Non-pigmented ciliary epithelial cell (primary cell): Measurements from ENCODE around the gene KIAA0753.
"Not testable (repeated sequence)": the region's sequence is repeated elsewhere in the genome, so short reads cannot be mapped to it uniquely, and the experiment has no call there.

ENCODE experiments used
- DNase-seq: peaks from one replicate; pipeline ENCODE4 v3.0.0-alpha.2; 2010; ENCODE audit warnings: low read depth

Gene KIAA0753

DNA sequence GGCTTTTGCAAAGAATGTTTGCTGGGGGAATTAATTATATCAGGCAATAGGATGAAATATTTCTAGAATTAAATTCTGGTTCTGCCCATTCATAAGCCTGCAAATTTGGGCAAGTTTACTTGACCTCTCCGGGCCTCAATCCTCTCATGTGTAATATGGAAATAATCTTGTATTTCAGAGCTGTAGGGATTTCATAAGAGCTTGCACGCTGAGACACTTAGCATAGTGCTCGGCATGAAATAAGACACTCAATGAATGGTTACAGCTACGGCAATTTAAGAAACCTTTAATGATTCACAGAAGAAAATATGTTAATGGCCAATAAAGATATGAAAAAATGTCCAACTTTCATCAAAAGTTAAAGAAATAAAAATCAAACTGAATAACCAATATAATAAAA is 43.6 kb downstream of the KIAA0753 start:
- no peak for DNase-seq

DNA sequence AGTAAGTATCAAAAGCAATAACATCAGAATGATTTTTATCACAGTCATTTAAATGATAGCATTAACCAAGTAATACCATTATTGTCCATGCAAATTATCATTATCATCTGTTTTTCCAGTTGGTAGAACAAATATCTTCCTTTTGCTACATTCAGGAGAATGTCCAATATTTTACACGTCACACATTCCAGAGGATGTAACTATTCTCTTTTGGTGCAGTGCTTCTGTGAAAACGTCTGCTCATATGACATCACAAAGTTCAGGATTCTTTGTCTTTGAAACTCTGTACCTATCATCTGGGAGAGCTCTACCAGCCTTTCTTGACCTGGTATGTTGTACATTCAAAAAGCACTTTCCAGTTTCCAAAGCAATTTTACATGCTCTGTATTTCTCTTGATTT is 44.0 kb downstream of the KIAA0753 start:
- DNase-seq, result no peak

DNA sequence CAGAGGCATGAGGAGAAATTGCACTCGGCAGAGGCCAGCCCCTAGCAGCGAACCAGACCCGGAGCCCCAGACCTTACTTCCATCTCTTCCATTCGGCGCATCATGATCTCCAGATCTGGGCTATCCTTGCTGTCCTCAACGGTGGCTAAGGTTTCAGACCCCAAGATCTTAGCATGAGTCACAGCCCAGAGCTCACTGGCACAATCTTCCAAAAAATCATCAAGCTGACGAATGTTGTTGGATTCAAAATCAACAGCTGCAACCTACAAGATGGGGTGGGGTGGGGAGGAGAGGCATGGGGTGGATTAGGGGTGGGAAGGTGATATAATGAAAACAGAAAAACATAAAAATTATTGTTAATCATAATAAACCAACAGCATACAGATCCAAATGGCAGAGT is 44.4 kb downstream of the KIAA0753 start:
- no peak for DNase-seq

DNA sequence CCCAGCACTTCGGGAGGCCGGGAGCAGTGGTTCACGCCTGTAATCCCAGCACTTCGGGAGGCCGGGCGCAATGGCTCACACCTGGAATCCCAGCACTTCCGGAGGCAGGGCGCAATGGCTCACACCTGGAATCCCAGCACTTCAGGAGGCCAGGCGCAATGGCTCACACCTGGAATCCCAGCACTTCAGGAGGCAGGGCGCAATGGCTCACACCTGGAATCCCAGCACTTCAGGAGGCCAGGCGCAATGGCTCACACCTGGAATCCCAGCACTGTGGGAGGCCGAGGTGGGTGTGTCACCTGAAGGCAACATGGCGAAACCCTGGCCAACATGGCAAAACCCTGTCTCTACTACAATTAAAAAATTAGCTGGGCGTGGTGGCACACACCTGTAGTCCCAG is 47.1 kb downstream of the KIAA0753 start:
- DNase-seq, result not testable (repeated sequence)

DNA sequence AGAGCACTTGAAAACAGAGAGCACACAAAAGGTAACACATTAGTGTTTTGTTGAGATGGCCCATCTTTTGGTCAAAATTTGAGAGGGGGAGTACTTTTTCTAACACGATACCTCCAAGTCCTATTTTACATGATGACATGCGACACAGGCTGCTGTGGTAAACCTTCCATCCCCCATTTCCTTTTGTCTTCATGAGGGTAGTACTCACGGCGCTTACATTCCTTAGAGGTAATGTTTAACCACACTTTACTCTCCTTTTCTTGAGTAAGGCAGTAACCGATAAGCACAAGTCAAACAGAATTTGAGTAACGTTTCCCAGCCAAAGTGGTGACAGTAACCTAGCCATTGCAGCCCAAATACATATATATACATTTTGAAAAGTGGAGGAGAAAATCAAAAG is 48.3 kb downstream of the KIAA0753 start:
- no peak for DNase-seq

DNA sequence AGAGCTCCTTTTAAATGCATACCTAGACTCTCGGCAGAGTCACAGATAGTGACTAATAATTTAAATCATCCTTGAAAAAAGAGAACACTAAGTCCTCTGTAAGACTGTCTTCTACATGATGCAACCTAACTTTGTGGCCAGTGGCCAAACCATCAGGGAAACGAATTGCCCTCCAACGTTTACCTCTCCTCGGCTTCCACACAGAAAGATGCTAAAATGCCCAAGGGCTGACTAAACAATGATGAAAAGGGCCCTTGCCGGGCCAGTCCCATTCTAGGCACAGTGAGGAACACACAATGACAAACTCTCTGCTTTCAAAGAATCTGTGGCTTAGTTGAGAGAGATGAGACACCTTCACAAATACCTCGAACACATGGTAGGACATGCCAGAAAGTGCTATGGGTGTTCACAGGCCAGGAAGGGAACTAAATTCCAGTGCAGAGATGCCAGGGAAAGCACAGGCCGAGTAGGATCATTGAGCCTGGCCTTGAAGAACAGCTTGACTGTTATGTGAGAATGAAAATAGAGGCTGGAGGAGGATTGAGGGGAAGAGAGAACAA is 48.8 kb downstream of the KIAA0753 start:
- peak; percentile 63 for DNase-seq

DNA sequence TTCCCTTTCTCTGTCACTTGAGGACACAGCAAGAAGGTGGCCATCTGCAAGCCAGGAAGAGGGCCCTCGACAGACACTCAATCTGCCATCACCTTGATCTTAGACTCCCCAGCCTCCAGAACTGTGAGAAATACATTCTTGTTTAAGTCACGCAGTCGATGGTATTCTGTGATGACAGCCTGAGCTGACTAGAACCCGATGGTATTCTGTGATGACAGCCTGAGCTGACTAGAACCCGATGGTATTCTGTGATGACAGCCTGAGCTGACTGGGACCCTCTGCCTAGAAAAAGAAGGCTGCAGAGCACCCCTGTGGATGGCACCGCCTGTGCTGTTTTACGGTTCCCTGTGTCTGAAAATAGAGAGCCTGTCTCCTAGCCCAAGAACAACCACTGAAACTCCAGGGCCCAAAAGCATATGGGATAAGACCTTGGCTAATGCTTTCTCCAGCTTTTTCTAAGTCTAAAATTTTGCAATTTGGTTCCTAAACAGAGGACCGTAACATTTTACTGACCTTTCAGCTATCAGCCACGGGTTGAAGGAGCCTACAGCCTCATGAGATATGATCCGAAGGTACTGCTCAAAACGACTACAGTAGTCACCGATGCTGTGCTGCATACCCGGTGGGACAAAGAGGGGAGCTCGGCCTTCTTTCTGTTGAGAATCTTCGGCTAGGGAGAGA is 51.1 kb downstream of the KIAA0753 start:
- DNase-seq, result no peak

DNA sequence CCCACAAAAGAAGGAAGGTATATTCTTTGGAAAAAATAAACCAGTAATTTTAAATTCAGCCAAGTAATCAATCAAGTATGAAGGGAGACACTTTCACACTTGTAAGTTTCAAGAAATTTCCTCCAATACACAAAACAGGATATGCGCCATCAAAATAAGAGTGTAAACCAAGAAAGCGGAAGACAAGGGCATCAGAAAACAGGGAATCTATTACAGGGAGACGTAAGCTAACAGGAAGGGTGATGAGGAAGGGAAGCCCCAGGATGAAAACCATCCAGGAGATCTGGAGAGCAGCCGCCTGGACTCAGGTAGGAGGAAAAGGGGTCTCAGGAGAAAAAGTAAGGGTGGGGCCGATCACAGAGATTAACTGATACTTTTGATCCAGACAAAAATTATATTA is 52.3 kb downstream of the KIAA0753 start:
- DNase-seq, result no peak

DNA sequence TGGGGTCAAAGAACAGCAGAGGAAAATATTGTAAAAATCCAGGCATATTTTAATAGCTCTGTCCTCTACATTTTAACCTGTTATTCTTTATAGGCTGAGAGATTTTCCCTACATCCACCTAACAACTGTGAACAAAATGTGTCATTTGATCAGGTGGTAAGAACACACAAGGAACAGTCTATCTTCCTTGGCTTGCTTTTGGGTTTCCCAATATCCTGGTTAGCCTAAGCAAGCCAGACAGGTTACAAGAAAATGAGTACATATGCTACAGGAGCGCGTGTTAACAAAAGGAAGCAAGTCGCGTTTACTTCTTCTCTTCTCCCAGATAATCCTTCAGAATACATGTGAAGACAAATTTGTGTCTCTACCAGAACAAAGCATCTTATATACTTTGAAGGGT is 53.2 kb downstream of the KIAA0753 start:
- DNase-seq, result no peak

DNA sequence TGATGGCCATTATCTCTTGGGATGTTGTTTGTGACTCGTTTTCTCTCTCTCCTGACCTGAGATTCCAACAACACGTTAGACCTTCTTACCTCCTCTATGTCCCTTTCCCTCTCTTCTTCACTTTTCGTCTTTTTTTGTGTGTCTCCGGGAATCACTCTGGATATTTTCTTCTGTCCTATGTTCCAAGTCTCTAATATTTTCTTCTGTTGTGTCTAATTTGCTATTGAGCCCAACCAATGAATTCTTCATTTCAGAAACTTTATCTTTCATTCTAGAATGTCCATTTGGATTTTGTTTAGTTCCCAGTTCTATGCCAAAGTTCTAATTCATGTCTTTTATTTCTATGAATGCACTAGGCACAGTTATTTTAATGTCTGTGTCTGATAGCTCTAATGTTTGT is 57.1 kb downstream of the KIAA0753 start:
- no peak for DNase-seq

DNA sequence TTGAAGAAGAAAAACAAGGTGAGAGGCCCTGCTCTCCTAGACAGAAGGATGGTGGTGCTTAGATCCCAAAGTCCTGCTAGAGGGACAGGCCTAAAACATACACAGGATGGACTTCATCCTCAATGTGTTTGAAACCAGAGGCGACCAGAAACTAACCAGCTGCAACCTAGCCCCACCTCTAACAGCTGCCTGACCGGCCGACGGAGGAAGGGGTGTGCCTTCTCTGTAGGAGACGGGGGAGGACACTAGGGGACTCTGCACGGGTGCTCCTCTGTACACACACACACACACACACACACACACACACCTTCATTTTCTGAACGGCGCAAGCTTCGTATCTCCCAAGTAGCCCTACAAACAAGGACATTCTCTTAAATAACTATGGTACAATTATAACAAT is 59.9 kb downstream of the KIAA0753 start:
- no peak for DNase-seq

DNA sequence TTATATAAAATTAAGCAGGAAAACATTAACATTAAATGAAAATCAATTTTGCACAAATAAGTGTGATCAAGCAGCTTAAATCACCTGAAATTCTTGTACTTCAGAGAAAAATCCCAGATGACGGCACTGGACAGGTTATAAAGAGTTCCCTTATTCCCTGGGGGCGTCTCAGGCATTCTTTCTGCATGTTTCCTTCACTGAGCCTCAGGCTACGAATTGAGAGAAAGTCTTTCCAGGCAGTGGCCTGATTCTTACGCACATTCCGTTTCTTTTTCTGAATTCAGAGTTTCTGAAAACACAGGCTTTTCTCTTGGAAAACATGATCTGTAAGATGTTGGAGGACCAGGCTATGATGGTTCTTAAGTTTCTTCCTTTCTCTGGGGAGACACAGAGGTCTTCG is 62.0 kb downstream of the KIAA0753 start:
- no peak for DNase-seq

DNA sequence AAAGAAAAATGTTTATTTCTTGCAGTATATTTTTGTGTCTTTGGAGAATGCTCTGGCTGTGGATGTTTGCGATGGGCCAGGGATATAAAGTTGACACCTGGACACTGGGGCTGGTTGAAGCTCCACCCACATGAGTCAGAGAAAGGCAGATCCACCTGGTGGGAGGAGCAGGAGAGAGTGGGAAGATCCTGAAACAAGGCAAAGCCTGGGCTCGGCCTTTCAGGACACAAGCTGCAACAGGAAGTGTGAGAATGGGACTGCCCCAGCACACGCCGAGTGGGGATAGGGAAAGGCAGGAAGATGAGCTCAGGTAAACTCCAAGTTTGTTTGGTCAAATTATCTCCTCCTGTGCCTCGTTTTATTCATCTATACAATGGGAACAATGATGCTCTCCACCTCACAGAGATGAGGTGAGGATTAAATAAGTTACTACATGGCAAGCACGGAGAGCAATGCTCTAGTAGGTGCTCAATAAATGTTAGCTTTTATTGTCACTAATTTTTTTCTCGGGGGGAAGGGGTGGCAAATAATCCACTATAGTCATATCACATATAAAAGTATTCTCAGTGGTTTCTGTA is 62.7 kb downstream of the KIAA0753 start:
- no peak for DNase-seq

DNA sequence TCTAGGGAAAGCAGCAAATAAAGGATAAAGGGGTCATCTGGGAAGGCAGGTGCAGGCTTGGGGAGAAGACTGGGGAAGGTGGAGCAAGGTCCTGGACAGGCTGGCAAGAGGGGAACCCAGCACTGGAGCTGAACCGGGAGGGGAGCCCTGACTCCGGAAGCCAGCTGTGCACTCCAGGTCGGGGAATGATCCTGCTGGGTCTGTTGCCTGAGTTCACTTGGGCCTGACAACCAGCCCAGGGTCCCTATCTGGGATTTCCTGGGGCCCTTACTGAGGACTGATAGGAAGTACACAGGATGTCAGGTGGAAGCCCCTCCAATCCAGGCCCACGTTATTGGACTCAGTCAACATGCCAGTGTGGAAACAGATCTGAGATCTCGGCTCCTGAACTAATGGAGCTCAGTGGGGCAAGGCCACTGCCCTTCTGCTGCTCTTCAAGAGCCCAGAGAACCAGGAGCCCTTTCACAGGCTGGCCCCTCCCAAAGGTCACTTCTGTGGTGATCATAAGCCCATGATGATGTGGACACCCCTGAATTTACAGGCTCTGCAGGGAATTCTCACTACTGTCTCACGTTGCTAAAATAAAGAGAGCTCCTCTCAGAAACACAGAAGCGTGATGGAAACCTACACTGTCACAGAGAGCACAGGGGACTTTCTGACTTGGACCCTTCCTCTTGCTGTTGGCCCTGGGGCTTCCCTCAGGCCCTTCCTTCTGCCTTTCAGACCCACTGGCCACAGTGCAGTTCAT is 64.3 kb downstream of the KIAA0753 start:
- no peak for DNase-seq

DNA sequence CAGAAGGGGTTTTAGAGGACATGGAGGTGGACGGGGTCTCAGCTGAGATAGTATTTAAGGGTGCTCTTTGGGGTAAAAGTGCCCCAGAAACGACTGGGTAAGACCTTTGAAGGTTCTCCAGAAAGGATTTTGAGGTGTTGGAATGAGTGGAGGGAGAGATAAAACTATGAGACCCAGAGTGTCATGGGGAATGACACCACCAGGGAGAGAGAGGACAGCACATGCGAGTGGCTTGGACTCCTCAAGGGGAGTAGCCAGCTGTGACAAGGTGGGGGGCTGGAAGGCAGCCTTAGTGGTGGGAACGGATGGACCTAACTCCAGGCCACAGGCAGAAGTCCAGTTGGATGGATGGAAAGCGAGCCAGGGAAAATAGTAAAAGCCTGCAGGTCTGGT is 64.9 kb downstream of the KIAA0753 start:
- no peak for DNase-seq

DNA sequence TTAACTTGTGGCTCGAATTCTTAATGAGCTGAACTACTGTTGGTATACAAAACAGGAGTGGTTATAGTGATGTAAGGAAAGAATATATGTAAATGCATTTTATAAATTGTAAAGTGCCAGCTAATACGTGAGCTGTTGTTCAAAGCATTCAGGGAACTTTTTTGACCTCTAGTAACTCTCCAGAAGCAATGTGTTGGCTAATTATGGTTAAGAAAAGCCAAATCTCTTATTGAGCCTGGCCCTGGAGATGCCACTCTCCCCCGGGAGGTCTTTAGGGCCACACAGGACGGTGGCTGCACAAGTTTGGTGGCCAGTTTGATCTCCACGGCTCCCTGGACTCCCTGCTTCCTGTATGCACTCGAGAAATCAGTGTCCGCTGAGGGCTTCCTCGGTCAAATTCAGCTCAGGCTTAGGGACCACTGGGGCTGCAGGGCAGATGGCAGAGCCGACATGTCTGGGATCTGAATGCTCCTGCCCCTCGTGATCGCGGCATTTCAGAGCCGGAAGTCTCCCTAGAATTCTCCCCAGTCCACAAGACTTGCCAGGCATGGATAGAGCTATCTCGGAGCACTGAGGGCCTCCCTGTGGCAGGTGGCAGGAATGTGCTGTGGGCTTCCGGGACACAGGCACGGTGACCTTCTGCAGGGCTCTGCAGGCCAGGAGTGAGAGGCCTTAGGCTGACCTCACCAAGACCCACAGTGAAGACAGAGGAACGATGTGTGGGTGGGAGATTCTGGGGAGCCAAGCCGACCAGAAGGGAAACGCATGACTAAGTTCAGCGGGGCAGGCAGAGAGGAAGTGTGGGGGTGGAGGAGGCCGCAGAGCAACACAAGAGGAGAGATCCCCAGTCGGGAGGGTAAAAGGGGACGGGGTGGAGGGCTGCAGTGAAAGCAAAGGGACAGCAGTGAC is 65.6 kb downstream of the KIAA0753 start:
- DNase-seq, result peak; percentile 63

DNA sequence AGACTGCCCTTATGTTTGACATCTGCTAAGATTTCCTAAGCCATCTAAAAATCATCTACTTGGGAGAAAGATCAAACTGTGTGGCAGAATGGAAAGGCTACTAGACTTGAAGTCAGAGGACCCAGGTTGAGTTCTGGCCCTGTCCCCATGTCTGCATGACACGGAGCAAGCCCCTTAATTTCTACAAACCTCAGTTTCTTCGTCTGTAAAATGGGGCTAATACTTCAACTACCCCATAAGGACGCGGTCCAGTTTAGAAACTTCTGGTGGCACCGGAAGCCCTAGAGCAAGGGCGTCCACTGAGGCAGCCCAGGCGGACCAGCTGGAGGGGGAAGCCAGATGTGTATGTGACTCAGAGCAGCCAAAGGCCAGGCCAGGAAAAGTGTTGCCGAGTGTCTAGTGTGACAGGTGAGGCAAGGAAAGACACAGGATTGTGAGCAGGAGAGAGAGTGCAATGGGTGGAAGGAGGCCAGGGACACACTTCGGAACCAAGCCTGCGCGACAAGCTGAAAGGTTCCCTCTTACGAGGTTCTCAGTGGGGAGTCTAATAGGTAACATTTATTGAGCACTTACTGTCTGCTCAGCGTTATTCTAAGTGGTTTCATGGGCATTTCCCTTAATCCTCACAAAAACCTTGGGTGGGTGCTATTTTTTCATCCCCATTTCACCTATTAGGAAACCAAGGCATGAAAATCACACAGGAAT is 66.4 kb downstream of the KIAA0753 start:
- no peak for DNase-seq

DNA sequence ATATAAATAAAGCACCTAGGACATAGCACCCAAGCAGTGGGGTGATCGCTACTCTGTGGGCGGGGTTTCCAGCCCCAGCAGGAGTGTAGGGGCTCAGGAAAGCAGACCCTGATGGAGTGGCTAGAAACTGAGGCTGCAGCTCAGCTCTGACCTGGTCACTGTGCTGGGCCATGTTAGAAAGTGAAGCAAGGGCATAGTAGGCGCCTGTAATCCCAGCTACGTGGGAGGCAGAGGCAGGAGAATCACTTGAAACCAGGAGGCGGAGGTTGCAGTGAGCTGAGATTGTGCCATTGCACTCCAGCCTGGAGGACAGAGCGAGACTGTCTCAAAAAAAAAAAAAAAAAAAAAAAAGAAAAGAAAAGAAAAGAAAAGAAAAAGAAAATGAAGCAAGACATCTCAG is 67.0 kb downstream of the KIAA0753 start:
- DNase-seq, result not testable (repeated sequence)

DNA sequence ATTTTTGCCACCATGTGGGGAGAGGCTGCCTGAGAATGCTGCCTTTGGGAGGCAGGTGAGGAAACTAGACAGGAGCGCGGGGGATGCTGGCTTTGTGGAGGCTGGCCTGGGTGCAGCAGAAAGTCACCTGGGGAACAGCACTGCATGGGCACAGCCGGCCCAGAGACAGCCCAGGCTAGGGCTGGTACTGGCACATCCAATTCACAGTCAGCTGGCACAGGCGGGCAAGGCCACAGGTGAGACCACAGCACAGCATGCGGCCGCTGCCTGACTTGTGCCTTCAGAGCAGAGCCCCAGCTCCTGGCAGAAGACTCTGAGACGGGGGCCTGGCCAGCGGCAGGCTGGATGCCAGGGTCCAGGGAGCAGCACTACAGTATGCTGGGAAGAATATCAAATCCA is 67.5 kb downstream of the KIAA0753 start:
- no peak for DNase-seq

DNA sequence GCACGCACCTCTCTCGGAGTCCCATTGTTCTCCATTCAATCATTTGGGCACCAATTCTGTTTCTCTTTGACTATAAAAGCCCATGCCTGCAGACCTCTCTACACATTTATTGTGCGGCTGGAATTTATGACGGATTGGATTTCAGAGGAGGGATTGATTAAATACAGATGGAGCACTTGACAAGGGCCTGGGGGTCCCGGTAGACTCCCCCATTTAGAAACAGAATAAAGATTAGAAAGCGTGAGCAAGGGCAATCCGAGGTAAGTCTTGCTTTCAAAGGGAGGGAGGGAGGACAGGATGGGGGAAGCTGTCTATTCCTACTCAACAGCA is 69.1 kb downstream of the KIAA0753 start:
- no peak for DNase-seq

DNA sequence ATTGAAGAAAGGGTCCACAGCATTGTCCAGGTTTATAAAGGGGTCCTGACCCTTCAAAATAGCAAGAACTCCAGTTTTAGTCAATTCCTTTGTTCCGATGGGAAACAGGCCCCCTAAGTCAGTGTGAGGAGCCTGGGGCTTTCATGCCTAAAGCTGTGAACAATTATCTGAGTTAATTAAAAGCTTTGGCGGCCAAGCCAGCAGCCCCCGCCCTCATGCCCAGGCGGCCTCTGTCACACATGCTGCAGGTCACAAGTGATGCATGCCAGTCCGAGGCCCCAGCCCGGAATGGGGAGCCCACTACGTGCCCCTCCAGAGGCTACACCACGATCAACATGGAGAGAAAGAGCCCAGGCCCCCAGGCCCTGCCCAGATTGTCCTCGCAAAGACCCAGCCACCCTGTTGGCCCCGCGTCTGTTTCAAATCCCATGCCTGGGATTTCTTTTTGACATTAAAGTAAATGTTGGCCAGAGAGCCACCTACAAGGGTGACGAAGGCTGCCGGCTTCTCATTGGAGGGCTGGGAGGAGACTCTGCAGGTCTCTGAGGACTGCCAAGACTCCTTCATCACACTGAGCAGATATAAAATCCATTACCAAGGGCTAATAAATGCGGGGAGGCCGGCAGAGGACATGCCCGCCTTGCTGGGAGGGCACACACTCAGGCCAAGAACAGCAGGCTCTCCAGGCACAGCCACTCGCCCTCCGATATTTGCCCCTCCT is 69.6 kb downstream of the KIAA0753 start:
- DNase-seq, result no peak
